HG03442 (cell line): Measurements from ENCODE around the gene KRT31.
"Not testable (repeated sequence)": the region's sequence is repeated elsewhere in the genome, so short reads cannot be mapped to it uniquely, and the experiment has no call there.

ENCODE experiments used
- ATAC-seq: cut with Tn5 transposase; IDR thresholded peaks from one replicate; pipeline ENCODE4 v1.9.1; 2021; ENCODE audit warnings: mild to moderate bottlenecking, moderate library complexity; ENCODE audit not compliant: unreplicated experiment

KRT31 gene

DNA sequence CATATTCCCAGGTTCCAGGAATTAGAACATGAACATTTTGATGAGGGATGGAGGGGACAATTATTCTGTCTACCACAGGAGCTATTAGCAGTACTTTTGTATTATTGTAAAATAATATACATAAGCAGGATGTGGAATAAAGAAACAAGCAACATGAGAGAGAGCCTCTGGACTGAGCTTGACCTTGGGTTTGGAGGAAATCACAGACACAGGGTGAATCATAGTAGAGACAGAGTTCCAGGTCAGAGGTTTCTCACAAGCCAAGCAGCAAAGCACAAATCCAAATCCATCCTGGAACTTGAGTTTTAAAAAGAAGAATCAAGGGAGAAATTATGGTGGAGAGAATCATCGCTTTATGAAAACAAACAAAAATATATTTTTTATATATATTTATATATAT lies 5.1 kb downstream of the KRT31 start:
- no peak for ATAC-seq

DNA sequence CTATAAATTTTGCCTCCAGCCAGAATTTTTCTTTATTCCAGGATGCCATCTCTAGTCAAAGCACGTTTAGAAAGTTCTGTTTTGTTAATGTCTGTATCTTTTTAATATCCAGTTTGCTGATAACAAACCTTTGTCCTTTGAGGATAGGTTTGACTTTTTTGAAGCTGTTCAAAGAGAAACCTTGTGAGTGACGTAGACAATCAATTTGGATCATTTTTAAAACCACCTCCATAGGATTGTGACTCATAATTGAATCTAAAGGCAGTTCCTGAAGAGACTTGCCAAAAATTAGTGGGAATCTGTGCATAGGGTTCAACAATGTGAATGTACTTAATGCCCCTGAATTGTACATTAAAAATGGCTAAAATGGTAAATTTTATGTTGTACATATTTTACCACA lies 5.9 kb downstream of the KRT31 start:
- no peak for ATAC-seq

- ATAC-seq, result no peak
Observed at GRCh38 chr17:41390411-41390938, 6.9 kb downstream of the KRT31 start.

- no peak for ATAC-seq
Observed at GRCh38 chr17:41387670-41388069, 9.7 kb downstream of the KRT31 start.

DNA sequence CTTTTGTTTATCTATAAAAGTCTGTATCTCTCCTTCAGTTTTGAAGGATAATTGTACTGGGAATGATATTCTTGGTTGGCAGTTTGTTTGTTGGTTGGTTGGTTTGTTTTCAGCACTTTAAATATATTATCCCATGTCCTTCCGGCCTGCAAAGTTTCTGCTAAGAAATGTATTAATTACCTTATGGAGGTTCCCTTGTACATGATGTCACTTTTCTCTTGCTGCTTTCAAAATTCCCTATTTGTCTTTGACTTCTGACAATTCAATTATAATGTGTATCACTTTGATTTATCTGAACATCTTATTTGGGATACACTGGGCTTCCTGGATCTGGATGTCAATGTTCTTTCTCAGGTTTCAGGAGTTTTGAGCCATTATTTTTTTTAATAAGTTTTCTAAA lies 11.2 kb downstream of the KRT31 start:
- no peak for ATAC-seq

GRCh38 chr17:41383690-41384089 lies 13.7 kb downstream of the KRT31 start:
- ATAC-seq, result no peak

- ATAC-seq, result no peak
Observed at GRCh38 chr17:41382394-41382793, 15.0 kb downstream of the KRT31 start.

- ATAC-seq, result not testable (repeated sequence)
Observed at GRCh38 chr17:41381943-41382342, 15.5 kb downstream of the KRT31 start, which contains the start of gene KRT34. Gene KRT34, minus strand, starts transcription at chr17:41382306. Its CDS starts 60 bp downstream, at chr17:41382246.

- not testable (repeated sequence) for ATAC-seq
Observed at GRCh38 chr17:41380091-41380490, 17.3 kb downstream of the KRT31 start.

DNA sequence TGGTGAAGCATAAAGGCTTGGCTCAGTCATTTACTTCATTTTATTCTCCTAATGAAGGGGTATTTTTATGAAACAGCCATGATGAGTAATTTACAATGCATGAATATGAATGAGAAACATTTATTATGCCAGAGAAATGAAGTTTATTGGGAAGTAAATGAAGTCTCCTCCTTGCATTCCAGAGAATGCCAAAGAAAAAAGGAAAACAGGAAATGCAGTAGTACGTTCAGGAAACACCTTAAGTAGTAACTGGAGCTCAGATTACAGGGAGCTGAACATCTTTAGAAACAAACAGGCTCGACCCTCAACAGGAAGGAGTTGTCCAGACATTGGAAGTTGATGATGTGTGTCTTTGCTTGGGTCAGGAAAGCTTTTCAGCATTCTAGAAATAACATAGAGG lies 19.9 kb downstream of the KRT31 start:
- no peak for ATAC-seq

DNA sequence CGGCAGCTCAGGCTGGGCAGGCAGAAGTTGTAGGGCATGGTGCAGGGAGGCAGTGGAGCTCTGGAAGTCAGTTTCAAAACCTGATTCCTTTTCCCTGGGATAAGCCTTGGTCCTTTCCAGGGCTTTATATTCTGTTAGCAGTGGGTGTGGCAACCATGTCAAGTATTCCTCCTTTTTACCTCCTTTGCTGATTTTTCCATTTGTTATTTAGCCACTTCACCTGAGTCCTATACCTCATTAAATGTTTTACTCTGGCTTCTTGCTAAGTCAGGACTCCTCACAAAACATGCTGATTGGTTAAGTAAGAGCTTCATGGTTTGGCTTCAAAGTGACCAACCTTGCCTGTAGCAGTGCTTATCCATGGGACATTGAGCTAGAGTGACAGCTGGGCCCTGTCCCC lies 27.7 kb downstream of the KRT31 start, which contains the start of gene KRT33B:
Gene KRT33B (minus strand): TSS at position 101 of the 400 bp plus-strand sequence. CDS start 63 bp downstream, at position 38.
- ATAC-seq, result no peak

- ATAC-seq, result no peak
Observed at GRCh38 chr17:41369023-41369422, 28.4 kb downstream of the KRT31 start.

GRCh38 chr17:41367426-41368075 lies 29.9 kb downstream of the KRT31 start:
- ATAC-seq, result no peak

GRCh38 chr17:41366070-41366469 lies 31.3 kb downstream of the KRT31 start:
- no peak for ATAC-seq

GRCh38 chr17:41363881-41364280 lies 33.5 kb downstream of the KRT31 start:
- ATAC-seq, result no peak

- no peak for ATAC-seq
Observed at GRCh38 chr17:41360296-41360995, 37.0 kb downstream of the KRT31 start.

DNA sequence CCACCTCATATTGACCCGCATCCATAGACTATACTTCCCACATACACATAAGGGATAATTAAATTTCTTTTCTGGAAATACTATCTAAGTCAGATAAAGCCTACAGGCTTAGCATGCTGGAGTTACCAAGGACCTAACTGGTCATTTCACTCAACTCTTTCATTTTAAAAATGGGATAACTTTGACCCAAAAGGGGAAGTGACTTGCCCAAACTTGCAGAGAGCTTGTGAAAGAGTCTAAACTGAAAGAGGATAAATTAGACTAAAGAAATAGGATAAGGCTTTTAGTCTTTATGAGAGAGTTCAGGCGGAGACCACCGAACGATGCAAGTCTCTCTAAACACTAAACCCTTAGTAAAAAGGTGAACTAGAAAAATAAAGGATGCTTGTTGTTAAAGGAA lies 42.9 kb downstream of the KRT31 start:
- ATAC-seq, result no peak

DNA sequence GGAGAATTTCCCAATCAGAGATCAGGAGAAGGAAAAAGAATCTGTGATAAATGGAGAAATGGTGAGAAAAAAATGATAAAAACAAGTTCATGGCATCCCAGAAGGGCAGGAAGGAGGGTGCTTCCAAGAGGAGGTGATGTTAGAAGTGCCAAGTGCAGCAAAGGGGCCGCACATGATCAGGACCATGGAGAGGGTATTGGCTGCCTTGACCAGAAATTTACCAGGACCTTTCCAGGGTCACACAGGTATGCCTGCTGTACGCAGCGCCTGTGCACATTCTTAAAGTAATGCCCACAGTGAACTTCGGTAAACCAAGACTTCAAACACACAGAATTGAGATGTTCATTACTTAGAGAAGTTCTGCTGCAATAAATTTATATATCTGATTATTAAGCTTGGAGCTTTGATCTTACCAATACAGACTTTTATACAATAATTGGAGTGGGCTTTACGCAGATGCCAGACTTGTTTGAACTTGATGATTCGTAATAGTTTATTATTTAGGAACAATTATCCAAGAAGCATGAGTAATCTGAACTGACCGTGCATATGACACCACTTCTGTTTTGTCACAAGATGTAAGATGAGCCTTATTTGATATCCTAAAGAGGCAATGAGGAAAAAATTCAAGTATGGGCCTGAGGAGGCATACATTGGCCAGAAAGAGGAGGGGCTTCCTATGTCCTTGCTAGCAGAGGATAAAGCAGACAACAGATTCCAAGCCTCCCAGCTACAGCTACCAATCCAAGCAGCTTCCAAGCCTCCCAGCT lies 44.6 kb downstream of the KRT31 start:
- ATAC-seq, result no peak

DNA sequence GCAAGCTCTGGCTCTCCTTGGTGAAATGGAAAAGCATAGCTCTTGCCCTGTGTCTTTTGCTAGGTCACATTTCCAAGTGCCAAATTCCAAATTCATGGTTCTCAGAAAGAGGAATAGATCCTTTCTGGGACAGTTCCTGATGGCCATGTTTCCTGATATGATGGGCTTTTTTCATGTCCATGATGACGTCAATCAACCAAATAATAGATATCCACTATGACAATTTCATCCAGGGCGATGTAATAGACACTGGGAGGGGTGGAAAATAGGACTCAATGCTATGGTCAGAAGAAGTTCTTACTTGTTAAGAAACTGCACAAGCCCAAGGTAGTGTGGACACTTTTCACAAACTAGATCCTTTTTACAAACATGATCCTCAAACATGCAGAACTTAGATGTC lies 46.2 kb downstream of the KRT31 start:
- no peak for ATAC-seq

DNA sequence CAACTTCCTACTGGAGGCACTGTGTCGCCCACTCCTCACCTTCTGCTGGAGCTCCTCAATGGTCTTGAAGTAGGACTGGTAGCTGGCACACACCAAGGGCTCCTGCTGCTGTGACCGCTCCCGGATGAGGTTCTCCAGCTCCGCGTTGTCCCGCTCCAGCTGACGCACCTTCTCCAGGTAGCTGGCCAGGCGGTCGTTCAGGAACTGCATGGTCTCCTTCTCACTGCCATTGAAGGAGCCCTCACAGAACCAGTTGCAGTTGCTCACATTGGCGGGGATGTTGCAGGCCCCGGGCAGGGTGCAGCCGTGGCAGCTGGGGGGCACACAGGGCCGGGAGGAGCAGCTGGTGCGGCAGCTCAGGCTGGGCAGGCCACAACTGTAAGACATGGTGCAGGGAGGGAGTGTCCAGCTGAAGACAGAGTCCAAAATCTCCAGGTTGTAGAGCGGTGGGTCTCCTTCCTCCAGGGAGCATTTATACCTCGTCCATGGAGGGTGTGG lies 47.0 kb downstream of the KRT31 start, which contains the start of gene KRT33A:
Gene KRT33A (minus strand): TSS at position 448 of the 498 bp plus-strand sequence. CDS start 61 bp downstream, at position 387.
- not testable (repeated sequence) for ATAC-seq
